Fibroblast of skin of left biceps (primary cell): Measurements from ENCODE around the gene EXD1.
A peak's percentile ranks its signal among the peaks of the same experiment; 100 is the strongest.
"Not testable (repeated sequence)": the region's sequence is repeated elsewhere in the genome, so short reads cannot be mapped to it uniquely, and the experiment has no call there.

Source experiments
- DNase-seq, 2 experiments: peaks; one replicate each; pipeline ENCODE4 v3.0.0-alpha.2; 2013; ENCODE audit warnings: low read depth in 2 of 2

The EXD1 gene

GRCh38 chr15:41230650-41231421 lies at the start of gene EXD1, which contains the start of gene CHP1:
Gene EXD1 (minus strand): TSS chr15:41230757. CDS start chr15:41226575, 4,182 bp downstream.
Gene CHP1 (plus strand): TSS chr15:41231268. CDS start chr15:41231383, 115 bp downstream.
- DNase-seq: peak; percentile 90 to 91

- no peak for DNase-seq
These were observed 49.2 kb upstream of the EXD1 start for GRCh38 chr15:41279535-41280283.

GRCh38 chr15:41278319-41278718 lies 47.8 kb upstream of the EXD1 start:
- DNase-seq: no peak

- DNase-seq: no peak
These were observed 46.3 kb upstream of the EXD1 start for GRCh38 chr15:41276831-41277230.

GRCh38 chr15:41269887-41270286 lies 39.3 kb upstream of the EXD1 start:
- DNase-seq: no peak

- peak in 1 of 2 experiments; percentile 23 for DNase-seq
These were observed 33.4 kb upstream of the EXD1 start for GRCh38 chr15:41263891-41264351.

- no peak for DNase-seq
These were observed 32.0 kb upstream of the EXD1 start for GRCh38 chr15:41262571-41262970.

GRCh38 chr15:41260924-41261323 lies 30.4 kb upstream of the EXD1 start:
- DNase-seq: not testable (repeated sequence)

GRCh38 chr15:41259546-41260189 lies 29.1 kb upstream of the EXD1 start:
- no peak for DNase-seq

- no peak for DNase-seq
These were observed 28.4 kb upstream of the EXD1 start for GRCh38 chr15:41258750-41259471.

GRCh38 chr15:41256577-41257038 lies 26.1 kb upstream of the EXD1 start:
- DNase-seq: no peak

GRCh38 chr15:41256103-41256502 lies 25.5 kb upstream of the EXD1 start:
- no peak for DNase-seq

- no peak for DNase-seq
These were observed 24.0 kb upstream of the EXD1 start for GRCh38 chr15:41254560-41254959.

GRCh38 chr15:41251411-41251810 lies 20.9 kb upstream of the EXD1 start:
- DNase-seq: no peak

- DNase-seq: not testable (repeated sequence)
These were observed 20.2 kb upstream of the EXD1 start for GRCh38 chr15:41250745-41251144.

GRCh38 chr15:41241221-41241964 lies 10.8 kb upstream of the EXD1 start:
- DNase-seq: no peak

- DNase-seq: no peak
These were observed 7.5 kb upstream of the EXD1 start for GRCh38 chr15:41238100-41238499.

- DNase-seq: no peak
These were observed 5.4 kb upstream of the EXD1 start for GRCh38 chr15:41235929-41236328.

GRCh38 chr15:41235228-41235627 lies 4.7 kb upstream of the EXD1 start:
- not testable (repeated sequence) for DNase-seq

GRCh38 chr15:41233367-41233771 lies 2.8 kb upstream of the EXD1 start:
- no peak for DNase-seq
